Measurements from ENCODE around the gene RIPK4.

RIPK4 gene

DNA sequence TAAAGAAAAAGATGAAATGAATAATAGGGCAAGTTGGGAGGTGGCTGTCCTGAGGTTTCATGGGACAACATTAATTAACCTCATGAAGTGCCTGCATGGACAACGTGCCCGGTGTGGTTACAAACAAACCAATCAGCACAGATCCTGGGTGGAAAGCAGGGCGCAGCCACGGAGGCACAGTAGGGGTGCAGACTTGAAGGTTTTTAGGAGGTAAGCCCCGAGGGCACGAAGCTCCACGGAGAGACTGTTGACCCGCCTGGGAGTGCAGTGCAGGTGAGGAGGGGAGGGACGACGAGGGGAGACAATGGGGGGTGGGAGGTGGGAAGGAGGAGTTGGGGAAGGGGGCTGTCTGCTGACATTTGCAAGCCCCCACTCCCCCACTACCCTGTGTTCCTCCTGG lies 2.3 kb upstream of the RIPK4 start:
- DNase-seq (ENCODE audit: low spot score) = no peak

DNA sequence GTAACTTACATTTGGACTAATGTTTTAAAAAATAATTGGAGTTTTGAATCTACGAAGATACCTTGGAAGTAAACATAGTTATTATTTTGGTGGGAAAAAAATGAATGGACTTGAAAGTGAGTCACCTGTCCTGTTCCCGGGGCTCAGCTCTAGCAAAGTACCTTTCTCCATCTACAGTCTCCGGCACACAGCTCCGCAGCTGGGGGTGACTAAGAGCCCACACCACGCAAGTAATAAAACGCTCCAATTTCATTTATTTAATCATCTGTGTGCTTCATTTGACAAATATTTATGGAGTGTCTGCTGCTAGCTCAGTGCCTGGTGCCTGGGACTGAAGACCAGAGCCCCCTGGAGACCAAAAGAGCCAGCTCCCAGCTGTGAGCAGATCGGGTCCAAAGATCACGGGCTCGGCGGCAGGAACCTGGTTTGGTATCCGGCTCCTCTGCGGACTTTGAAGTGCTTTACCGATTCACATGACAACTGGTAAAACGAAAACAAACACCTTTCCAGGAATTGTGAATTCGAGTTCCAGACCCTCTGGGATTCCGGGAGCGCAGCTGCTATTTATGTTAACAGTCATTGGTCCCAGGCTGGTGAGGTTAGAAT lies 1.7 kb upstream of the RIPK4 start:
- peak; percentile 80 for DNase-seq (ENCODE audit: low spot score)

DNA sequence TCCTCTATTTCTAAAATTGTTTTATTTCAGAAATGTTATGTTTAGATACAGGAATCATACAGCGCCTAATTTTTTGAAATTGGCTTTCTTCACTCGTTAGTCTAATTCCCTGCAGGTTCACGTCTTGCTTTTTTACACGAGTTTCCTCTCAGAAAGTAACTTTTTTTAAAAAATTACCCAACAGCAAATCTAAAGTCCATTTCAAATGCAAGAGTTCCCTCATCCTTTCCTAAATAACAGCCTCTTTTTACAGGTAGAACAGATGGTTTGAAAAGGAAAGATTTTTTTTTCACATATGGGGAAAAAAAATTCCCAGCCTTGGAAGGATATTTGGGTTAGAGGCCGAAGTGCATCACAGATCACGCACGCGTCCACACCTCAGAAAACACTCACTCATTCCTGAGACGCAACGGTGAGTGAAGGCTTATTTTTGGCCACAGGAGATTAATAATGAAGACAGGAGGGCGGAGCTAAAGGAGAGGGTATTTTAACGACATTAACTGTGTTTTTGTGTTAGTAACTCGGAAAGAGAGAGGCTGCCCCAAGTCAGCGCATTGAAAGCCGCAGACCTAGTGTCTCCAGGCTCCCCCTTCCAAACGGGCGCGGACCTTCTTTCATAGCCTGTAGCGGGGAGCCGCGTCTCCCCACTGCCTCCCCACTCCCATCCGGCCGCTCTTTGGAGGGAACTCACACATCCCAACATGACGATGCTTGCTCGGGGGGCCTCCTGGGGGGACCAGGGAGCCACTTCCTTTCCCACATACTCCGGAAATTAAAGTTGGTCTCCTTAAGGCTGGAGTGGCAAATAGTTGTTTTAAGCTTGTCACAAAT lies 969 bp upstream of the RIPK4 start:
- DNase-seq (ENCODE audit: low spot score) = no peak

DNA sequence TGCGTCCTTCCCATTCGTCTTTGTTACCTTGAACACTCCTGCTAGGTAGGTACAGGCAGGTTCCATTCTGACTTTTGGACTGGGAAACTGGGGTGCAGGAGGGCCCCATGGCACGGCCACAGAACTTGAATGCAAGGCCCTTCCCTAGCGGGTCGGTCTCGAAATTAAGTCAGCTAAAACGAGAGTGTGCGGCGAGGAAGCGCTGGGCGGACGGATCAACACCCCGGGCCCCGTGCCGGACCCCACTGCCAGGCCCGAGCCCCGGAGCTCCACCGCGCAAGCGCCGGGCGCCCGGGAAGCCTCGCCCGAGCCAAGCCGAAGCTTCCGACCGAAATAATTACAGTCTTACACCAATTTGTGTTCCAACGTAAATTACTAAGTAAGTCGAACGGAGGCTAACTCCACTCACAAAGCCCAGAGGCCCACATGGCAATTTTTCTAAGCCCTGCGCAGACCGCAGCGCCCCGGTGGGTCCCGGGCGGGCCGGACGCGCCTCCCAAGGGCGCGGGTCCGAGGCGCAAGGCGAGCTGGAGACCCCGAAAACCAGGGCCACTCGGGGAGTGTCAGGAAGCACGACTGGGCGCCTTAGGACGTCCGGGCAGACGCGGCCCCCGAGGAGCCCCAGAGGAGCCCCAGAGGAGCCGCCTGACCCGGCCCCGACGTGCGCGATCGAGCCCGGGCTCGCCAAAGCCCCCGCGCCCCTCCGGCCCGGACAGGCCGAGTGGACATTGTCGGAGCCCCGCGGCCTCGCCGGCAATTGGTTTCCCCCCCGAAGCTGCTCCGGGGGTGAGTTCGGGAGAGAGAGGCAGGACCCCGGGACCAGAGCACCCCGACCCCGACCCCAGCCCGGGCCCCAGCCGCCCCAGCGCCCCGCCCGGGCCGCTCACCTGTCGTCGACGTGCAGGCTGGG lies 624 bp downstream of the RIPK4 start:
- no peak for DNase-seq (ENCODE audit: low spot score)

DNA sequence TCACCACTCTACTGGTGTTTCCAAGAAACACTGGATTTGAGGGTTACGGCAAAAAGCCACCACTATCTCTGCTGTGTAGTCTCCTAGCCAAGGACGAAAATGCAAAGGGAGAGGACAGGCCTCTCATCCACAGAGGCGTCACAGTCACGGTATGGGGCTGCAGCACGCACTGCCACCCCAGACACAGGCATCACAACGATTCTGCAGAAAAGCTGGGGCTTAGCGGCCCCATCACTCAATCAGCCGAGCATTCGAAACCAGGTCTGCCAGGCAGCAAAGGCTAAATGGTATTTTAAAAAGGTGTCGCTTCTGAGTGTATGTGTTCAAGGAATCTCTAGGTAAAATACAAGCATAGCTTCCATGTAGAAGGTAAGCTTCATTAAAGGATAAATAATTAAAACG lies 1.4 kb downstream of the RIPK4 start:
- DNase-seq (ENCODE audit: low spot score) = no peak

DNA sequence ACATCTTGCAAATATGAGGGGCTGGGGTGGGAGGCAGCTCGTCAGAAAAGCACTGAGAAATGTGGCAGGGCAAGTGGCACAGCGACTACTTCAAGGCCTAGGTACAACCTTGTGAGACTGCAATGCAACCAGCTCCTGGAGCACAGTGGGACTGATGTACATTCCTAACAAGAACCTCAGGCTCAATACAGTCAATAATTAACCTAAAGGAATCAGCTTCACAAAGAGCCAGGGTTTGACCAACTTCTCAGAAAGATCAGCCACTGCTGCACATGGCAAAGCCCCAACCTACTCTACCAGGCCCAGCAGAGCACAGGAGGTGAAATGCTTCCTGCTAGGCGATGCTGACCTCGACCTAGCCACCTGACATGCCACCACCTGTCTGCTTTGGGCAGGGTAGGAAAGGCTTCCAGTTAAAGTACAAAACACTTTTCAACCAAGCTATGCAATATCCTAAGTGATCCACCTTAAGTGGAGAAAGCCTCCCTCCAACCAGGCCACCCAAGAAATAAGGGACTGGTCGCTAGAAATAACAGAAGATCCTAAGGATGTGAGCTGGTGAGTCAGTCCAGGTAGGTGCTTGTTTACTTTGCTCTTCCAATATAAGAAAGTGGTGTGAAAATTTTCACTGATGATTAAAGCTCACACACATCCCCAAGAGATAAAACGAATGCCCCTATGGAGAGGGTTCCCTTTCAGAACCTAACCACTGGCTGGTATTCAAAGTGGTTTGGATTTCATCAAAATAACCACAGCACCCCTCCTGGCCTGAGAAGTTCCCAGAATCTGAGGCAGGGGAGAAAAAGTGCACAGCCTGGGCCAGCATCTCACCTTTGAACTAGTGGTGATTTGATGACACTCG lies 2.1 kb downstream of the RIPK4 start:
- peak; percentile 69 for DNase-seq (ENCODE audit: low spot score)

DNA sequence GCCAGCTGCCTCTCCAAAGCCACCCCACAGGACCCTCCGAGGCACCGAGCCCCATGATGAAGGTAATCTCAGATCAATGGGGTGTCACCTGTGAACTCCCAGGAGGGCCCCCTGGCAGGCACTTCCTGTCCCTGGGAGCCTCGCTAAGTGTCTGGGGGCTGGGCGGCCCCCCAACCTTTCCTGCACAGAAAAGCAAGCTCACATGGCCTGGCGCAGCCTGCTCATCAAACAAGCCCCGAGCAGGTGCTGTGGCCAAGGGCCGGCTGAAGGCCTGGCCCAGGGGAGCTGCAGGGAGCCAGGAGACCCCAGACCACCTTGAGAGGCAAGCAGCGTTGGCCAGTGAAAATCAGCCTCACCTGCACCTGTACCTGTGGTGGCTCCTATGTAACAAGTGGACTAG lies 2.9 kb downstream of the RIPK4 start:
- no peak for DNase-seq (ENCODE audit: low spot score)

DNA sequence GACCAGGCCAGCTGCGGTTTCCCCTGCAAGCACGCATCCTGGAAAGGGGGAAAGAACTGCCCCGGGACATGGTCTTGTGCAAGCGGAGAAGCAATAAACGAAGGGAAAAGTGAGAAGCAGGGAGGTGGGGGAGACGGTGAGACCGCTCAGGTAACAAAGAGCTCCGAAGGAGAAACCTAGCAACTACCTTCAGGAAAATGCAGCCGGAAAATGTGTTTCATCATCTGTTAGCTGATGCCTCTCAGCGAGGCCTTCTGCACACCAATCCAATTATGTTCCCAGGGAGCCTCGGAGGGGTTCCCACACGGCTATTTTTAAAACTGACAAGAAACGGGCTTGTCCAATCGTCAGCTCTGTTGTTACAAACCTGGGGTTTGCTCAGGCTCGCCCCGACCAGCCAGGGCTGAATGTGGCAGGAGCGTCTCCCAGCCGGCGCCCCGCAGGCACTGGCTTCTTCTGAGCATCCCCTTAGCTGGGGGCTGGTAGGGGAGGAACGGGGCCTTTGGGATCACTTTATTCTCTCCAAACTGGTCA lies 3.4 kb downstream of the RIPK4 start:
- no peak for DNase-seq (ENCODE audit: low spot score)

DNA sequence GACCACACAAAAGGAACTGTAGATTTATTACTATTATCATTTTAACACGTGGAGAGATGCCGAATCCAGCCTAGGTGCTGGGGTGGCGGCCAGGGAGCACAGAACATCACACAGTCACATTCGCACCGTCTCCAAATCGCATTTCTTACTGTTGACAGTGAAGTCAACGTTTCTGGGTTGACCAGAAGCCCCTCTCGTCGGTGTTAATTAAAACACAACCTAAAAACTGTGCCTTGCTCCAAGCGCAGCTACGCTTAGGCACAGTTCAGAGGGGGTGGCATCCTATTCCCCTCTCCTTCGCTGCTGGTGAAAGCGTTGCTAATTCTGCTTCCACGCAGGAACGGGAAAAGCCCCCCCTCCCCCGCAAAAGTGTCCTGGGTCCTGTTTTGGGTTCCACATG lies 4.1 kb downstream of the RIPK4 start:
- no peak for DNase-seq (ENCODE audit: low spot score)

DNA sequence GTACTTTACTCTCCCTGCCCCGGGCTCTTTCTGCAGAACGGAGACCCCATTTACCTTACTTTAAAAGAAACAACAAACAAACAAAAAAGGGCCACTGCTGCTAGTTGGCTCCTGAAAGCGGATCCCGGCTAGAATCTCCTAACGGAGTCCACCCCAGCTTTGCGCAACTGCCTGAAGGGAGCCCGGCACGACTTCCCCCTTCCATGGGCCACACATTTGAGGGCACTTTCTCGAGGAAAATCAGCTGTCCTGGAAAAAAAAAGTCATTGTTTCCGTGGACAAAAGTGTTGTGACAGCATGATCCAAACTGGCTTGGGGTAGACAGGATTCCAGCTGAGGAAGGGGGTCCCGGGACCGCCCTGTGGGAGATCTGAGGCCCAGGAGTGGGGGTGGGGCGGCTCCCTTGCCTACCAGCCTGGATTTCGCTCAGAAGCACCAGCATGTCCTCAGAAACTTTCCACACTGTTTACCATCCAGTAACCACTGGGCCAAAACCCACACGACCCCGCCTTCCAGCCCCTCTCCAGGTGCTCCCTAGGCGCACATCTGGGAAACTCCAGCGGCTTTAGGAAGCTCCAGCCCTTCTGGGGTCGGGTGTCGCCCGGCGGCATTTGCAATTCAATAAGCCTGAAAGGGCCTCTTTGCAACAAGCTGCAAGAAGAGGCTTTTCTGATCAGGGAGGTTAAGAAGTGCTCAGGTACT lies 4.8 kb downstream of the RIPK4 start:
- DNase-seq (ENCODE audit: low spot score) = no peak

DNA sequence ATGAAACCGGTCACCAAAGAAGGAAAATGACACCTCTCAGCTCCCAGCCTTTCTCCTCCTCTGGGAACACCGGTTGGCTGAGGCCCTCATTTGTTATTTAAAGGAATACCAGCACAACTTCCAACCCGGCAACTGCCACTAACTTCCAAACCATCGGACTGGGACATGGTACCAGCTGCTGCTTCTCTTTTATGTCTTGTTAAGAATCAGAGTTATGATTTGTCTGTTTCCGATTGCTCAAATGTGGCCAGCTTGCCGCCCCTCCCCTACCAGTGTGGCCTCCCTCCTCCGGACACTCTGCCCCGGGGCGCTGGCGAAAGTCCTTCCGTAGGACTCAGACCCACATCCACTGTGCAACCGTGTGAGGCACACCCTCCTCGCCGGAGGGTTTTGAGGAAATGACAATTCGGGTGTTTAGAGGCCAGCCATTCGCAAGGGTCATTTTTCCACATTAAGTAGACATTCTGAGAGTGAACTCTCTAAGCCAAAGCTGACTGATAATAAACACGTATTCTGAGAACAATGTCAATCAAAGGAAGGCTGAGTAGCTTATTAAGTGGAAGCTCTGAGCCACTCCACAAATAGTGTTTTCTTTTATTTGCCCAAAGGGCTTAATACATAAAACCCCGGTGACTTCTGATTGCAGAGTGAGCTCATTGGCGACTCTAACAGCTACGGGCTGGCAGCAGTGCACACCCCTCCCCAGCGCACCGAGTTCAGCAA lies 5.5 kb downstream of the RIPK4 start:
- DNase-seq (ENCODE audit: low spot score) = no peak

DNA sequence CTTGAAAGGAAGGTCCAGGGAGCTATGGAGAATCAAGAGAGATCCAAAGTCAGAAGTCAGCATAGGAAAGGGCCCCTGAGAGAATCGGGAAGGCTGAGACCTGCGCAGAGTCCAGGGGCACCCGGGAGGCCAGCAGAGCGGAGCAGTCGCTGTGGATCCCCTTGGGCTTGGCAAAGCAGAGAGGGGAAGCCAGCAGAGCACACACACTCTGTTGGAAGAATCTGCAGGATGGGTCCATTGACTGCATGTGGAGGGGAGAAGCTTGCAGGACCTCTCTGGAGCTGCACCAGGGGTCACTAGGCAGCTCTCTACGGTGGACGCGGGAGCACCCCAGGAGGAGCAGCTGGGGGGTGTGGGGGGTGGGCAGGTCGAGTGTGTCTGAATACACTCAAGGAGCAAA lies 6.4 kb downstream of the RIPK4 start:
- no peak for DNase-seq (ENCODE audit: low spot score)

DNA sequence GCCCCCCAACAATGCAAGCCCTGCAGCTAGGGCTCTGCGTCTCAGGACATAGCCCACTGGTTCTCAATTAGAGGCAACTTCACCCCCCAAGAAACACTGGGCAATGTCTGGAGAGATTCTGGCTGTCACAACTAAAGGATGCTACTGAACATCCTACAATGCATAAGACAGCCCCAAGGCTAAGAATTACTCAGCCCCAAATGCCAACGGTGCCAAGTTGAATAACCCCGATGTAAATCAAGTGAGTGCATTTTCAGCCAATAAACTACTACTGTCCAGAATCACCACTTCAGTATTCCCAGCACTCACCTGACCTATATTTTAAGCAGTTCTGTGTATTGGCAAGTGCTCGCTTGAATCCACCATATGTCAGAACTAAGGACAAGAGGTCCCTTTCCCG lies 6.9 kb downstream of the RIPK4 start:
- DNase-seq (ENCODE audit: low spot score) = no peak

DNA sequence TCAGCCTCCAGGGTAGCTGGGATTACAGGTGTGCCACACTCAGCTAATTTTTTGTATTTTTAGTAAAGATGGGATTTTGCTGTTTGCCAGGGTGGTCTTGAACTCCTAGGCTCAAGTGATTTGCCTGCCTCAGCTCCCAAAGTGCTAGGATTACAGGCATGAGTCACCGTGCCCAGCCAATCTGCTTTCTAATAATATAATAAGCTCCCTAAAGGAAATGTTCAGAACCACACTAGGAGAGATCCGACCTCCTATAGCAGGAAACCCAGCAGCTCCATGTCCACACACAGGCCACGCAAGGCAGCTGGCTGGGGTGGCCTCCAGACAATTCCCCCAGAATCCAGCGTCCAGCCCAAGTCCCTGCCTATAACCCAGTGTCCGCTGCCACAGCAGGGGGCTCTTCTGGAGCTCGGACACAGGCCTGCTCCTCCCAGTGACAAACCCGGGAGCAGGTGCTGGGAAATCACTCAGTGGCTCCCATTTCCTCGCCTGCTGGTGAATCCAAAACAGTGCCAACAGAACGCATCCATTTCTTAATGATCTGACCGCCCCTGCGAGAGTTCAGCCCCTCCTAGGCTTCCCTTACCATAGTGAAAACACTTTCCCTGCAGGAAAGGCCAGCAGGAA lies 7.5 kb downstream of the RIPK4 start:
- no peak for DNase-seq (ENCODE audit: low spot score)

DNA sequence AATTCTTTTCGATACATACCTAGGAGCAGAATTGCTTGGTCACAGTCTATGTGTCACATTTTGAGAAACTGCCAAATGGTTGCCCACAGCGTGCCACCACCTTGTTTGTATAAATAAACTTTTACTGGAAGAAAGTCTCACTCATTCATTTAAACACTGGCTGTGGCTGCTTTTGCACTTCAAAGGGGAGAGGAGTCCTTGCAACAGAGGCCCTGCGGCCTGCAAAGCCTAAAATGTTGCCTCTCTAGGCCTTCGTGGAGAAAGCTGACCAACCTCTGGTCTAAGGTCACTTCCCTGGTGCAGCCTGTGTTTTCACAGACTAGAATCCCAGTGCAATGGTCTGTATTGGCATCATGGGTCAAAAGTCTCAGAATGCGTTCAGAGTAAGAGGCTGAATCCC lies 8.3 kb downstream of the RIPK4 start:
- no peak for DNase-seq (ENCODE audit: low spot score)

DNA sequence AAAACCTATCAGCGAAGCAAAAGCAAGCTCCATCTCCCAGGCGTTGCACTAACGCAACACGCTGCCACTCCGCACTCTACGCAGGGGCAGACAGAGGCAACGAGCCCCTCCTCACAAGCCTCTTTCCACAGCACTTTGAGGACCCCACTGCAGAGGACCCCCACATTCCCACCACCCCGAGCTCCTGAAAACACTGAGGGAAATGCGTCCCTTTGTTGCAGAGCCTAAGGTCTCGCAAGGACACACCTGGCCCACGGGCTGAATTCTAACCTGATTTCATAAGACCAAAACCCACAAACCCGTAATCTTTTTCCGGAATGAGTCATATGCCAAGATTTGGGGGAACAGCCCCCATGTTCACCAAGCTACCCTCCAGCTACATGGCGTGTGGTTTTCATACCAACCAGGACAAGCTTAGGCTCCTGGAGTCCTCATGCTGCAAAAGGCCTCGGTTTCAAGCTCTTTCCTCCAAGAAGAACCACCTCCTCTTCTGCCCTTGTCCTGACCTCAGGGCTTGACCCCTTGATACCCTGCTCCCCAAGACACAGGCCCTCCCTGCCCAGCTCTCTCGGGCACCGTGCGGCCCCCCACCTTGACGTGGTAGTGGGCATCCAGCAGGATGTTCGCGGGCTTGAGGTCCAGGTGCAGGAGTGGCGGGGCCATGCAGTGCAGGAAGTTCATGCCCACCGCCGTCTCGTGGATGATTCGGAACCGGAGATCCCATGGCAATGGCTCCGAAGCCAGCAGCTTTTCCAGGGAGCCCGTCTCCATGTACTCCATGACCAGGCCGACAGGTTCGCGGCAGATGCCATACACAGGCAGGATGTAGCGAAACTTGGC lies 10.7 kb downstream of the RIPK4 start:
- no peak for DNase-seq (ENCODE audit: low spot score)

DNA sequence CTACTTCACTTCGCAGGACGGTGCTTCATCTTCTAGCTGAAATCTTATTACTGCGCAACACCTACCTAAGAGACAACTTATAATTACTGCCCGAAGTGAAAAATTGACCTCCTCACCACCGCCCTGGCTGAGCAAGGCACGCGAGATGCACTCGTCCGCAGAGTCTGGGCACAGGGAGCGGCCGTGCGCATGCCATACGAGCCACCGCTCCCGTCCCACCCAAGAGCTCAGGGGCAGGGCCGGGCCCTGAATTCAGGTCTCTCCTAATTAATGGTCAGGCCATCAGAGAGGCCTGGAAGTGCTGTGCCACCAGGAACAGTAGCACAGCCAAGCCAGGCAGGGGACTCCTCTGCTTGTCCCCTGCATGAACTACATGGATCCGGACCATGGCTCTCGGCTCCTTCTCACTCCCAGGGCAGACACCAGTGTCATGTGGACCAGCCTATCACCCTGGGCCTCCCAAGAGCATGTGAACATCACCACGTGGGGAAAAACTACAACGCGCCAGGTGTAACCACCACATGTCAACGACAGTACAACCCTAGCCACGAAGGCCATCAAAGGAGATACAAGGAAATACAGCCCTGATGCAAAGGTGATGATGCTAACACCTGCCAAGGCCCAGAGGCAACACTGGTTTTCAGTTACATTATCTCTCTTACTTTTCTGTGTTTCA lies 11.5 kb downstream of the RIPK4 start:
- DNase-seq (ENCODE audit: low spot score) = no peak

DNA sequence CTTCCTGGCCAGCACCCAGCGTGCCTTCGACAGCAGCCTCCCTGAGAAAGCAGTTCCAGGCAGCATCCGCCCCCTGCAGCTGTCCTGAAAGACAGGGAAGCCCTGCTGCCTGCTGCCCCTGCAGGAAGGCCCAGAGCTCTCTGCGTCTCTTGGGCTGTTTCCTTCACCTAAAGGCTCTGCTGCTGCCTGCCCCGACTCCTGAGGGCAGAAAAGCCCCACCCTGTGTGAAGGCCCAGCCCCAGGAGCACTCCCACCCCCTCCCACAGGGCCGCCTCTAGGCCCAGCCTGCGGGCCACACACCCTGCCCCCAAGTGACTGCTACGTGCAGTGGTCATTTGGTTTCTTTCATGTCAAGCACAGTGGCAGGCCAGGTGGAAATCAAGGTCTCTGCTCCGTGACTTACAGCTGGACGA lies 12.4 kb downstream of the RIPK4 start:
- no peak for DNase-seq (ENCODE audit: low spot score)
